Measurements from ENCODE around the gene TSR1. TPM values are rescaled to one million over a fixed set of nuclear protein-coding genes. Genes with fewer than 3 reads are reported as not detected.

The TSR1 gene
- total RNA-seq, 4 donors from 2014 or later = 3.0 to 18.9 (median 14.4) TPM

DNA sequence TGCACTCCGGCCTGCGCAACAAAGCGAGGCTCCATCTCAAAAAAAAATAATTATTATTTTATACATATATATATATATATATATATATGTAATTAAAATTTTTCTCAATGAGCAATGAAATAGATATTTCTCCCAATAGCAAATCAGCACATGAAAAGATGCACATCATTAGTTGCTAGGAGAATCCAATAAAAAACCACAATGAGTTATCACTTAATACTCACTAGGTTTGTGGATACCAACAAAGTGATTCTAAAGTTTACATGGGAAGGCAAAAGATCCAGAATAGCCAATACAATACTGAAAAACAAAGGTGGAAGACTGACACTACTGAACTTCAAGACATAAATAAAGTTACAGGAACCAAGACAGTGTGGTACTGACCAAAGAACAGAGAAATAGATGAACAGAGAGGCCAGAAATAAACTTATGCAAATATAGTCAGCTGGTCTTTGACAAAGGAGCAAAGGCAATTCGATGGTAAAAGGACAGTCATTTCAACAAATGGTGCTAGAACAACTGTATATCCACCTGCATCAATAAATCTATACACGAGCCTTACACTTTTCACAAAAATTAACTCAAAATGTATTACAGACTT, 46.3 kb downstream of the TSR1 start:
- Histone ChIP-seq H3K36me3 (peaks cover 0 to 43% (median 18%) of the 10 kb centered on the region in 4 donors), H3K27ac (no peak overlapping the region), H3K4me1 (no peaks in the 10 kb centered on the region), H3K4me3 (no peak overlapping the region), H3K9me3 (no peaks in the 10 kb centered on the region), H3K27me3 (no peaks in the 10 kb centered on the region)
- TF ChIP-seq EP300 (IDR thresholded peaks at IDR 0.05; ENCODE audit: low read depth) (no peak), POLR2AphosphoS5 (IDR thresholded peaks at IDR 0.05) (no peak), POLR2A (IDR thresholded peaks at IDR 0.05) (no peak)
- TF ChIP-seq, protein P1, sequence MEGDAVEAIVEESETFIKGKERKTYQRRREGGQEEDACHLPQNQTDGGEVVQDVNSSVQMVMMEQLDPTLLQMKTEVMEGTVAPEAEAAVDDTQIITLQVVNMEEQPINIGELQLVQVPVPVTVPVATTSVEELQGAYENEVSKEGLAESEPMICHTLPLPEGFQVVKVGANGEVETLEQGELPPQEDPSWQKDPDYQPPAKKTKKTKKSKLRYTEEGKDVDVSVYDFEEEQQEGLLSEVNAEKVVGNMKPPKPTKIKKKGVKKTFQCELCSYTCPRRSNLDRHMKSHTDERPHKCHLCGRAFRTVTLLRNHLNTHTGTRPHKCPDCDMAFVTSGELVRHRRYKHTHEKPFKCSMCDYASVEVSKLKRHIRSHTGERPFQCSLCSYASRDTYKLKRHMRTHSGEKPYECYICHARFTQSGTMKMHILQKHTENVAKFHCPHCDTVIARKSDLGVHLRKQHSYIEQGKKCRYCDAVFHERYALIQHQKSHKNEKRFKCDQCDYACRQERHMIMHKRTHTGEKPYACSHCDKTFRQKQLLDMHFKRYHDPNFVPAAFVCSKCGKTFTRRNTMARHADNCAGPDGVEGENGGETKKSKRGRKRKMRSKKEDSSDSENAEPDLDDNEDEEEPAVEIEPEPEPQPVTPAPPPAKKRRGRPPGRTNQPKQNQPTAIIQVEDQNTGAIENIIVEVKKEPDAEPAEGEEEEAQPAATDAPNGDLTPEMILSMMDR (IDR thresholded peaks at IDR 0.05) = no peak
- intact Hi-C loops (cut with DNase I; ENCODE audit: low total_unique reads) = no loop called here
- in situ Hi-C loops (cut with MboI; ENCODE audit: low pct_ligation_motif_present in 1 of 4, low pct_unique_long_range_greater_than_20kb in 1 of 4, low sequenced_read_pairs in 3 of 4) = loop anchor here in 1 of 4 donors (25.0 kb wide), 1 partner anchor 403 kb away; no protein-coding TSS in a partner anchor
- 86% methylated on average over 4 to 5 of the region's 5 CpGs for WGBS, 2 donors (ENCODE audit: low coverage in 1 of 2)
- DNase-seq = no peak

DNA sequence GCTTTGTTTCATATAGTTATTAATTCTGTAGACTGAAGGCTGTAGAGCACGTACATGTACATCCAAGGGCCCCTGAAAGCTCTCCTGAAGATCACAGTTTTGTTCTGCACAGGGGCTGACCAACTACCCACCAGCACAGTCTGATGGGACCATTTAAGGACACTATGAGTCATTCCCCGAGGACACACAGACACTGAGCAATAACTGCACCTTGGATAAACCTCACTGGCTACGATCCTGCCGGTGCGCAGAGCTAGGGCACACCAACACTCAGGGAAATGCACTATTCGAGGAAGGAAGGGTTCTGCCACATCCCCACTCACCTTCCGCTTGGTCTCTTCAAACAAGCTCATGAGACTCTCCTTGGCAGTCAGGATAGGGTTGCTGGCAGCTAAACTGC, 53.0 kb downstream of the TSR1 start:
- in situ Hi-C loops (cut with MboI; ENCODE audit: low pct_ligation_motif_present in 1 of 4, low pct_unique_long_range_greater_than_20kb in 1 of 4, low sequenced_read_pairs in 3 of 4) (loop anchor here in 1 of 4 donors (25.0 kb wide), 1 partner anchor 396 kb away; no protein-coding TSS in a partner anchor), intact Hi-C loops (cut with DNase I; ENCODE audit: low total_unique reads) (loop anchor here (5.0 kb wide), 1 partner anchor 231 kb away; no protein-coding TSS in a partner anchor)
- Histone ChIP-seq H3K27ac (no peak overlapping the region), H3K36me3 (peaks cover 0 to 59% (median 14%) of the 10 kb centered on the region in 4 donors), H3K9me3 (no peaks in the 10 kb centered on the region), H3K27me3 (no peaks in the 10 kb centered on the region), H3K4me1 (no peaks in the 10 kb centered on the region), H3K4me3 (no peak overlapping the region)
- TF ChIP-seq, protein P1 (IDR thresholded peaks at IDR 0.05) = no peak
- no peak for TF ChIP-seq POLR2A (IDR thresholded peaks at IDR 0.05)
- no peak for DNase-seq
- WGBS, 2 donors (ENCODE audit: low coverage in 1 of 2) = 84% methylated on average over 7 of the region's 7 CpGs; no CpG with 5 or more reads in 1 of the 2 donors

DNA sequence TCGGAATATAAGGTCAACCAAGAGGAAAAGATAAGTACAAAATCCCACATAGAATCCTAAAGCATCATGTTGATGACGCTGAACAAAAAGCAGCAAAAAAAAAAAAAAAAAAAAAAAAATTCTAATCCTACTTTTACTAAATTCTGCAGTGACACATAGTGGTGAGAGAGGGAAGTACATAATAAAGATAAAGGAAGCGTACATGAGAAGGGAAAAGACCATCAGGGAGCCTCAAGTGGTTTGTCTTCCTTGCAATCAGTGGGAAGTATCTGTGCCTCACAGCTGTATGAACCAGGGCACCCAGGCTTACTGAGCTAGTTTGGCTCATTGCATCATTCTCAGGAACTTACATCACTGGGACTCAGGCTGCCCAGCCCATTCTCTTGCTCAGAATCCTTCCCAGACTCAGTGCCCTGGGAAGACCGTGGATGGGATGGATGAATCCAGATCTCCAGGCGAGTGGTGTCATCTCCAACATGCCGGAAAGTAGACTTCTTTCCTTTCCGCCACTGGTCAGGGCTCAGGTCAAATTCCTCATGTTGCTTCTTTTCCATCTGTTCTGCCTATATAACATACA, 53.9 kb downstream of the TSR1 start:
- Histone ChIP-seq H3K27me3 (no peaks in the 10 kb centered on the region), H3K27ac (peak overlapping the region in 1 of 4 donors; percentile 52), H3K36me3 (peaks cover 0 to 56% (median 13%) of the 10 kb centered on the region in 4 donors), H3K4me1 (no peaks in the 10 kb centered on the region), H3K4me3 (no peak overlapping the region), H3K9me3 (no peaks in the 10 kb centered on the region)
- no peak for DNase-seq
- TF ChIP-seq, protein P1 (IDR thresholded peaks at IDR 0.05) = peak; percentile 61 to 73 (median 64)
- TF ChIP-seq EP300 (IDR thresholded peaks at IDR 0.05; ENCODE audit: low read depth) = no peak
- intact Hi-C loops (cut with DNase I; ENCODE audit: low total_unique reads) = loop anchor here (5.0 kb wide), 1 partner anchor 230 kb away; no protein-coding TSS in a partner anchor
- in situ Hi-C loops (cut with MboI; ENCODE audit: low pct_ligation_motif_present in 1 of 4, low pct_unique_long_range_greater_than_20kb in 1 of 4, low sequenced_read_pairs in 3 of 4) = loop anchor here in 1 of 4 donors (25.0 kb wide), 1 partner anchor 395 kb away; no protein-coding TSS in a partner anchor
- 52 to 75% methylated on average over 6 to 7 of the region's 7 CpGs for WGBS, 2 donors (ENCODE audit: low coverage in 1 of 2)

DNA sequence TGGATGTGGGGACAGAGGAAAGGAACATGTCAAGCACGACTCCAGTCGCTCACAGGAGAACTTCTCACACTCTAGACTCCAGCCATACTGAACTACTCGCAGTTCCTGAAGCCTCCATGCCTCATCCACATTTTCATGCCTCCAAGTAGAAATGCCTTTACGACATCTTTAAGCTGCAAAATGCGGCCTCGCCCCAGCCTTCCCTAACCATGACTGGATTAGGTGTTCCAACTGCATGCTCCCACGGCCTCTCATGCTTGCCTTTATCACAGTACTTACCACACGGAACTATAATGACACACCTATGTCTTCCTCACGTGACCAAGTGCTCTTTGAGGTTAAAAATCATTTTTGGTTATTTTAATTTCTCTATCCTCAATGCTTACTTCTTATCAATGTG, 56.5 kb downstream of the TSR1 start:
- Histone ChIP-seq H3K27ac (no peak overlapping the region), H3K36me3 (peaks cover 0 to 41% (median 13%) of the 10 kb centered on the region in 4 donors), H3K9me3 (no peaks in the 10 kb centered on the region), H3K4me1 (no peaks in the 10 kb centered on the region), H3K27me3 (no peaks in the 10 kb centered on the region), H3K4me3 (no peak overlapping the region)
- WGBS, 2 donors (ENCODE audit: low coverage in 1 of 2) = 87 to 89% methylated on average over 9 of the region's 9 CpGs
- no peak for TF ChIP-seq EP300 (IDR thresholded peaks at IDR 0.05; ENCODE audit: low read depth)
- TF ChIP-seq, protein P1 (IDR thresholded peaks at IDR 0.05) = no peak
- TF ChIP-seq POLR2AphosphoS5 (IDR thresholded peaks at IDR 0.05) = no peak
- TF ChIP-seq POLR2A (IDR thresholded peaks at IDR 0.05) = no peak
- intact Hi-C loops (cut with DNase I; ENCODE audit: low total_unique reads) (loop anchor here (5.0 kb wide), 1 partner anchor 227 kb away; no protein-coding TSS in a partner anchor), in situ Hi-C loops (cut with MboI; ENCODE audit: low pct_ligation_motif_present in 1 of 4, low pct_unique_long_range_greater_than_20kb in 1 of 4, low sequenced_read_pairs in 3 of 4) (loop anchor here in 1 of 4 donors (25.0 kb wide), 1 partner anchor 392 kb away; no protein-coding TSS in a partner anchor)
- no peak for DNase-seq
